ENCODE data around the gene AGAP3. TPM values are rescaled to one million over a fixed set of nuclear protein-coding genes. Genes with fewer than 3 reads are reported as not detected.

AGAP3 gene
- total RNA-seq, 1 donor from 2014 or later, result 7.4 TPM

- Mint-ChIP-seq H3K36me3 (ENCODE audit: low read depth) (no peaks in the 10 kb centered on the region), H3K4me1 (no peaks in the 10 kb centered on the region), H3K4me3 (no peak overlapping the region), H3K27ac (no peak overlapping the region), H3K27me3 (no peaks in the 10 kb centered on the region), H3K9me3 (no peaks in the 10 kb centered on the region)
- DNase-seq (no peak), ATAC-seq (ENCODE audit: low read depth) (no peak)
- ChIA-PET CTCF (no interaction called here), POLR2A (no interaction called here)
- no peak for TF ChIP-seq CTCF (IDR thresholded peaks at IDR 0.05)
- intact Hi-C loops (cut with micrococcal nuclease), result no loop called here
These were observed 54.6 kb downstream of the AGAP3 start for GRCh38 chr7:151140826-151141225.

GRCh38 chr7:151141311-151141854, 55.1 kb downstream of the AGAP3 start:
- POLR2A ChIA-PET, result no interaction called here
- intact Hi-C loops (cut with micrococcal nuclease), result no loop called here
- DNase-seq, result no peak
- H3K9me3 Mint-ChIP-seq, result no peaks in the 10 kb centered on the region
- no peak overlapping the region for H3K27ac Mint-ChIP-seq
- H3K4me1 Mint-ChIP-seq, result no peaks in the 10 kb centered on the region
- no peak overlapping the region for H3K4me3 Mint-ChIP-seq
- H3K27me3 Mint-ChIP-seq, result no peaks in the 10 kb centered on the region
- ATAC-seq (ENCODE audit: low read depth), result no peak
- CTCF ChIA-PET, result no interaction called here
- TF ChIP-seq CTCF (IDR thresholded peaks at IDR 0.05), result no peak
- no peaks in the 10 kb centered on the region for H3K36me3 Mint-ChIP-seq (ENCODE audit: low read depth)

GRCh38 chr7:151141855-151142685, 55.8 kb downstream of the AGAP3 start:
- ChIA-PET POLR2A (interaction anchor here (0.6 kb wide), 1 partner anchor 10 kb away, joined by 3 read pairs; no protein-coding TSS in a partner anchor), CTCF (no interaction called here)
- H3K9me3 Mint-ChIP-seq, result no peaks in the 10 kb centered on the region
- no peak overlapping the region for H3K4me3 Mint-ChIP-seq
- no peak overlapping the region for H3K27ac Mint-ChIP-seq
- DNase-seq (no peak), ATAC-seq (ENCODE audit: low read depth) (no peak)
- H3K4me1 Mint-ChIP-seq, result no peaks in the 10 kb centered on the region
- no peaks in the 10 kb centered on the region for H3K27me3 Mint-ChIP-seq
- no peaks in the 10 kb centered on the region for H3K36me3 Mint-ChIP-seq (ENCODE audit: low read depth)
- intact Hi-C loops (cut with micrococcal nuclease), result no loop called here
- TF ChIP-seq CTCF (IDR thresholded peaks at IDR 0.05), result no peak

- intact Hi-C loops (cut with micrococcal nuclease), result no loop called here
These were observed 56.4 kb downstream of the AGAP3 start for GRCh38 chr7:151142686-151143040.

More at GRCh38 chr7:151142686-151143040, 56.4 kb downstream of the AGAP3 start:
- Mint-ChIP-seq H3K9me3 (no peaks in the 10 kb centered on the region), H3K4me1 (no peaks in the 10 kb centered on the region), H3K4me3 (no peak overlapping the region), H3K27ac (no peak overlapping the region), H3K27me3 (no peaks in the 10 kb centered on the region), H3K36me3 (ENCODE audit: low read depth) (no peaks in the 10 kb centered on the region)
- POLR2A ChIA-PET, result no interaction called here
- TF ChIP-seq CTCF (IDR thresholded peaks at IDR 0.05), result no peak
- CTCF ChIA-PET, result no interaction called here
- DNase-seq (no peak), ATAC-seq (ENCODE audit: low read depth) (no peak)

All from activated B cell treated with CpG ODN at 0.5 μM for 24 hours (primary cell).